Karpas-422 (cell line): ENCODE data around the gene KASH5. TPM values are rescaled to one million over a fixed set of nuclear protein-coding genes. Genes with fewer than 3 reads are reported as not detected.

Experiments used
- DNase-seq: peaks from one replicate; pipeline ENCODE4 v3.0.0-alpha.2; 2015
- H2AFZ ChIP-seq: fragments of 200-600 bp; sonication (generic); 2 replicates; pipeline ENCODE4 v1.6.1; 2014; ENCODE audit warnings: antibody characterized with exemption, low read length, mixed read lengths
- H3K27ac ChIP-seq: fragments of 200-600 bp; sonication (generic); 2 replicates; pipeline ENCODE4 v1.5.1; 2014; ENCODE audit warnings: mild to moderate bottlenecking, low read length, moderate library complexity
- H3K27me3 ChIP-seq: fragments of 200-600 bp; sonication (generic); 2 replicates; pipeline ENCODE4 v1.6.1; 2014; ENCODE audit warnings: low read length, mixed read lengths
- H3K36me3 ChIP-seq: fragments of 200-600 bp; sonication (generic); 2 replicates; pipeline ENCODE4 v1.6.1; 2014; ENCODE audit warnings: low read length, mixed read lengths; ENCODE audit not compliant: insufficient read depth
- H3K4me1 ChIP-seq: fragments of 200-600 bp; sonication (generic); 2 replicates; pipeline ENCODE4 v1.6.1; 2014; ENCODE audit warnings: mild to moderate bottlenecking, low read length, mixed read lengths
- H3K4me2 ChIP-seq: fragments of 200-600 bp; sonication (generic); 2 replicates; pipeline ENCODE4 v1.6.1; 2014; ENCODE audit warnings: low read length, low read depth, mild to moderate bottlenecking; ENCODE audit not compliant: poor library complexity, severe bottlenecking
- H3K4me3 ChIP-seq: fragments of 200-600 bp; sonication (generic); 2 replicates; pipeline ENCODE4 v1.5.1; 2014; ENCODE audit warnings: mild to moderate bottlenecking, antibody characterized with exemption, low read length, mixed read lengths
- H3K79me2 ChIP-seq: fragments of 200-600 bp; sonication (generic); 2 replicates; pipeline ENCODE4 v1.6.1; 2014; ENCODE audit warnings: mild to moderate bottlenecking, low read length, mixed read lengths
- H3K9ac ChIP-seq: fragments of 200-600 bp; sonication (generic); 2 replicates; pipeline ENCODE4 v1.6.0; 2014; ENCODE audit warnings: low read length
- H3K9me2 ChIP-seq: fragments of 200-600 bp; sonication (generic), shearing (Covaris generic); replicated peaks from 2 replicates; pipeline ENCODE4 v1.6.0; 2014; ENCODE audit warnings: mild to moderate bottlenecking, low read length, moderate library complexity; ENCODE audit not compliant: insufficient read depth
- H3K9me3 ChIP-seq: fragments of 300-700, 200-600 bp; sonication (generic); 2 replicates; pipeline ENCODE4 v1.6.1; 2014; ENCODE audit warnings: low read length, mixed read lengths
- H4K20me1 ChIP-seq: fragments of 200-600 bp; sonication (generic); 2 replicates; pipeline ENCODE4 v1.6.1; 2014; ENCODE audit warnings: mild to moderate bottlenecking, antibody characterized with exemption, low read length, low read depth; ENCODE audit not compliant: insufficient read depth
- total RNA-seq: library from RNA; depleted of rRNA; stranded (reverse); fragments of >200 nt; shearing (Covaris generic); gene quantifications from 2 replicates; pipeline ENCODE4 v1.2.3, GENCODE V29; 2014; ENCODE audit warnings: low replicate concordance; rRNA removed

KASH5 gene
- total RNA-seq, 1 experiment from 2014 or later: 0.52 TPM

DNA sequence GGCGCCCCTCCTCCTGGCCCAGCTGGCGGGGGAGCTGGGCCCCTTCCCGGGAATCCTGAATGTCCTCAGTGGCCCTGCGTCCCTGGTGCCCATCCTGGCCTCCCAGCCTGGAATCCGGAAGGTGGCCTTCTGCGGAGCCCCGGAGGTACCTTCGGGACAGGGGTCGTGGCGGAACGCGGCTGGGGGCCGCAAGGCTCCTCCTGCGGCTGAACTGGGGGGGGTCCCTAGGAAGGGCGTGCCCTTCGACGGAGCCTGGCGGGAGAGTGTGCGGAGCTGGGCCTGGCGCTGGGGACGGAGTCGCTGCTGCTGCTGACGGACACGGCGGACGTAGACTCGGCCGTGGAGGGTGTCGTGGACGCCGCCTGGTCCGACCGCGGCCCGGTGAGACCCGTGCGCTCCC is 73.6 kb downstream of the KASH5 start:
- no peak overlapping the region for H3K9ac ChIP-seq

DNA sequence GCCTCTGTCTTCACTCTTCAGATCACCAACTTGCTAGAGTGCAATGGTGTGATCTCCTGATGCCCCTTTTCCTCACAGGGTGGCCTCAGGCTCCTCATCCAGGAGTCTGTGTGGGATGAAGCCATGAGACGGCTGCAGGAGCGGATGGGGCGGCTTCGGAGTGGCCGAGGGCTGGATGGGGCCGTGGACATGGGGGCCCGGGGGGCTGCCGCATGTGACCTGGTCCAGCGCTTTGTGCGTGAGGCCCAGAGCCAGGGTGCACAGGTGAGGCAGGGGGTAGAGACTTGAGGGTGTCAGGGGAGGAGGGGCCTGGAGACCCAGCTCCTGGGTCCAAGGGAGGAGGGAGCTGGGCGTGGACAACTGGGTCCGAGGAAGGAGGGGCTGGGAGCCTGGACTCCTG is 74.4 kb downstream of the KASH5 start:
- H3K9me2 ChIP-seq: no peaks in the 10 kb centered on the region
- no peaks in the 10 kb centered on the region for H4K20me1 ChIP-seq
- H3K79me2 ChIP-seq: no peaks in the 10 kb centered on the region
- no peak overlapping the region for H3K4me2 ChIP-seq
- no peak overlapping the region for H3K9ac ChIP-seq
- H3K4me1 ChIP-seq: no peaks in the 10 kb centered on the region
- H3K27me3 ChIP-seq: no peaks in the 10 kb centered on the region
- DNase-seq: no peak
- no peak overlapping the region for H3K4me3 ChIP-seq
- H2AFZ ChIP-seq: no peak overlapping the region
- H3K9me3 ChIP-seq: no peaks in the 10 kb centered on the region
- peaks cover 28% of the 10 kb centered on the region for H3K36me3 ChIP-seq
- no peak overlapping the region for H3K27ac ChIP-seq

More for the DNA sequence above, 73.6 kb downstream of the KASH5 start:
- DNase-seq: no peak
- Histone ChIP-seq H3K4me3 (no peak overlapping the region), H3K27me3 (no peaks in the 10 kb centered on the region), H3K9me2 (no peaks in the 10 kb centered on the region), H3K27ac (no peak overlapping the region), H3K4me1 (no peaks in the 10 kb centered on the region), H3K4me2 (no peak overlapping the region), H4K20me1 (no peaks in the 10 kb centered on the region), H3K79me2 (no peaks in the 10 kb centered on the region), H3K36me3 (peaks cover 28% of the 10 kb centered on the region), H2AFZ (no peak overlapping the region), H3K9me3 (no peaks in the 10 kb centered on the region)

DNA sequence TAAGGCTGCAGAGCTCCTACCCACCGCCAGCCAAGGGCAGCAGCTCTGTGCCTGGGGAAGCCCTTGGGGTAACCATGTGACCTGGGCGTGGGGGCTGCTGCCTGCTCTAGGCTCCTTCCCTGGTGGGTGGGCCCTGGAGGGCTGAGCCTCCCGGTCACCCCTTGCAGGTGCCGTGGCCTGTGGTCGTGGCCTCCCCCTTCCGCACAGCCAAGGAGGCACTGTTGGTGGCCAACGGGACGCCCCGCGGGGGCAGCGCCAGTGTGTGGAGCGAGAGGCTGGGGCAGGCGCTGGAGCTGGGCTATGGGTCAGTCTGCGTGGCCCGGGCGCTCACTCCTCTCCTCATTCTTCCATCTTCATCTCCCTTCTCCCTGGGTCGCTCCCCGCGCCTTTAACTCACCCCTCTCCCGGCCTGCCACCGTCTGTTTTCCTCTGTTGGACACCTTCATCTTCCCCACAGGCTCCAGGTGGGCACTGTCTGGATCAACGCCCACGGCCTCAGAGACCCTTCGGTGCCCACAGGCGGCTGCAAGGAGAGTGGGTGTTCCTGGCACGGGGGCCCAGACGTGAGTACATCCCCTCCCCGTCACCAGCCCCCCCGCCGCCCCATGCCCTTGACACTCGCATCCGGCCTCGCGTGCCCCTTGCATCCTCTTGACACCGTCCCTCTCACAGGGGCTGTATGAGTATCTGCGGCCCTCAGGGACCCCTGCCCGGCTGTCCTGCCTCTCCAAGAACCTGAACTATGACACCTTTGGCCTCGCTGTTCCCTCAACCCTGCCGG is 76.1 kb downstream of the KASH5 start:
- Histone ChIP-seq H3K27ac (no peak overlapping the region), H3K4me1 (peaks cover 12% of the 10 kb centered on the region), H3K36me3 (peaks cover 28% of the 10 kb centered on the region)

DNA sequence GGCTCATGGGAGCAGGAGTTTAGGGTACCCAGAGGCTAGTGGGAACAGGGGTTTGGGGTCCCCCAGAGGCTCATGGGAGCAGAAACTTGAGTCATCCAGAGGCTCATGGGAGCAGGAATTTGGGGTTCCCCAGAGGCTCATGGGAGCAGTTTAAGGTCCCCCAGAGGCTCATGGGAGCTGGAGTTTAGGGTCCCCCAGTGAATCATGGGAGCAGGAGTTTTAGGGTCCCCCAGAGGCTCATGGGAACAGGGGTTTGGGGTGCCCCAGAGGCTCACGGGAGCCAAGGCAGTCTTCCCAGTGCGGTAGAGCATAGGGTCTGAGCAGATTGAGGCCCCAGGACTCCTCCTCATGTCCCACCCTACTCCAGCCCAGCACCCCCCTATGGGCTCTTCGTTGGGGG is 77.3 kb downstream of the KASH5 start:
- H3K4me3 ChIP-seq: no peak overlapping the region
- H3K27ac ChIP-seq: no peak overlapping the region
- no peaks in the 10 kb centered on the region for H3K79me2 ChIP-seq
- H3K9ac ChIP-seq: no peak overlapping the region
- no peaks in the 10 kb centered on the region for H4K20me1 ChIP-seq
- H3K4me2 ChIP-seq: no peak overlapping the region
- H3K9me3 ChIP-seq: no peaks in the 10 kb centered on the region
- H3K27me3 ChIP-seq: no peaks in the 10 kb centered on the region
- no peaks in the 10 kb centered on the region for H3K9me2 ChIP-seq
- DNase-seq: peak; percentile 63
- peaks cover 23% of the 10 kb centered on the region for H3K36me3 ChIP-seq
- no peak overlapping the region for H2AFZ ChIP-seq
- peaks cover 21% of the 10 kb centered on the region for H3K4me1 ChIP-seq

More for the DNA sequence above, 76.1 kb downstream of the KASH5 start:
- Histone ChIP-seq H3K79me2 (no peaks in the 10 kb centered on the region), H3K9ac (no peak overlapping the region), H4K20me1 (no peaks in the 10 kb centered on the region), H3K4me2 (no peak overlapping the region), H2AFZ (no peak overlapping the region), H3K4me3 (no peak overlapping the region), H3K27me3 (no peaks in the 10 kb centered on the region), H3K9me2 (no peaks in the 10 kb centered on the region), H3K9me3 (no peaks in the 10 kb centered on the region)
- DNase-seq: no peak

Other genes starting within 250 kb of the KASH5 start
- not detected in 2 replicates for gene HRC, start 232.9 kb upstream of the KASH5 start, total RNA-seq
- not detected in 2 replicates for gene TRPM4, start 230.5 kb upstream of the KASH5 start, total RNA-seq
- 16.9 and 42.6 TPM in 2 replicates for gene SLC6A16, start 63.1 kb upstream of the KASH5 start, total RNA-seq
- gene CD37, start 52.8 kb upstream of the KASH5 start, total RNA-seq: 975 and 1,210 TPM in 2 replicates
- 2.9 and 5.5 TPM in 2 replicates for gene TEAD2, start 25.8 kb upstream of the KASH5 start, total RNA-seq
- gene DKKL1, start 24.4 kb upstream of the KASH5 start, total RNA-seq: 1.2 TPM in 1 of 2 replicates, not detected in the other
- not detected in 2 replicates for gene PTH2, start 35.2 kb downstream of the KASH5 start, total RNA-seq
- 0.18 and 0.34 TPM in 2 replicates for gene GFY, start 37.1 kb downstream of the KASH5 start, total RNA-seq
- 0.47 and 0.63 TPM in 2 replicates for gene SLC17A7, start 53.3 kb downstream of the KASH5 start, total RNA-seq
- 163 and 223 TPM in 2 replicates for gene PIH1D1, start 63.6 kb downstream of the KASH5 start, total RNA-seq
- gene ALDH16A1, start 65.0 kb downstream of the KASH5 start, total RNA-seq: 15.9 and 83.3 TPM in 2 replicates
- gene FLT3LG, start 86.0 kb downstream of the KASH5 start, total RNA-seq: 18.8 and 19.3 TPM in 2 replicates
- 6,359 and 8,659 TPM in 2 replicates for gene RPL13A, start 99.4 kb downstream of the KASH5 start, total RNA-seq
- 6,857 and 9,247 TPM in 2 replicates for gene RPS11, start 108.2 kb downstream of the KASH5 start, total RNA-seq
- 1.8 and 3.5 TPM in 2 replicates for gene FCGRT, start 124.4 kb downstream of the KASH5 start, total RNA-seq
- gene RCN3, start 139.8 kb downstream of the KASH5 start, total RNA-seq: 0.22 TPM in 1 of 2 replicates, not detected in the other
- 68.5 and 136 TPM in 2 replicates for gene NOSIP, start 192.3 kb downstream of the KASH5 start, total RNA-seq
- 1.3 and 3.8 TPM in 2 replicates for gene PRRG2, start 193.1 kb downstream of the KASH5 start, total RNA-seq
- gene PRR12, start 202.9 kb downstream of the KASH5 start, total RNA-seq: 8.7 and 12.8 TPM in 2 replicates